NCI-H2029 (cell line): ENCODE data around the gene TAF13.
A peak's percentile ranks its signal among the peaks of the same experiment; 100 is the strongest.
"Not testable (repeated sequence)": the region's sequence is repeated elsewhere in the genome, so short reads cannot be mapped to it uniquely, and the experiment has no call there.

Source experiments
- DNase-seq: peaks from one replicate; lab custom pipeline; 2025; lab: John Stamatoyannopoulos, UW

Gene TAF13

DNA sequence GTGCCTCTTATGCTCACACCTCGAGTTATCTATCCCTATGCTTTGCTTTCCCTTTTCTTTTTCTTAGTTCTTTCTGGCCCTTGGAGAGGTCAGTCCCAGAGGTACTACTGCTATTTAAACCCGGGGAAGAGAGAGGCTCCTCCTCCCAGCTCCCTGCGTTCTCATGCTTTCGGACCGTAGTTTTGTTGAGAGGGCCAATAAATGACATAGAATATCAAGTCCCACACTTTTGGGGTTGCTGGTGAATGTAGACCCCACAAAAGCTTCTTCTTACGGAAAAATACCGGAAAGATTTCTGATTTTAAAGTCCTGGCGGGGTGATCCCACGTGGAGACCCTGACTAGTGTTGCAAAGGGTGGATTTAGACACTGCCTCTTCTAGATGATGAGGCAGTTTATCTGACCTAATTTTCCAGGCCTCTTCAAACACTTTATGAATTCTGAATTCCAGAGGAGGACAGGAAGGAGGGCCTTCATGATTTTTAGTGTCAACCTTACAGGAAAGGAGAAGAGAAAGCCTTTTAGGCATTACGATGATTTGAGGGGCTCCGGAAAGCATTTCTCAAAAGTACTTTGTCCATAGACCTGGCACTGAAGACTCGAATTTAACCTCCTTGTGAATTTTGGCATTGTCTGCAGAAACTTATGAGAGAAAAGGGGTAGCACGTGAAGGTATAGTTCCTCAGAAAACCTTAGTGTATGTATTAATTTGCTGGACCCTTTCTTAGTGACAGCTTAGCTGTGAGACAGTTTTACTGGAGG, 15.5 kb upstream of the TAF13 start:
- DNase-seq: peak; percentile 14

DNA sequence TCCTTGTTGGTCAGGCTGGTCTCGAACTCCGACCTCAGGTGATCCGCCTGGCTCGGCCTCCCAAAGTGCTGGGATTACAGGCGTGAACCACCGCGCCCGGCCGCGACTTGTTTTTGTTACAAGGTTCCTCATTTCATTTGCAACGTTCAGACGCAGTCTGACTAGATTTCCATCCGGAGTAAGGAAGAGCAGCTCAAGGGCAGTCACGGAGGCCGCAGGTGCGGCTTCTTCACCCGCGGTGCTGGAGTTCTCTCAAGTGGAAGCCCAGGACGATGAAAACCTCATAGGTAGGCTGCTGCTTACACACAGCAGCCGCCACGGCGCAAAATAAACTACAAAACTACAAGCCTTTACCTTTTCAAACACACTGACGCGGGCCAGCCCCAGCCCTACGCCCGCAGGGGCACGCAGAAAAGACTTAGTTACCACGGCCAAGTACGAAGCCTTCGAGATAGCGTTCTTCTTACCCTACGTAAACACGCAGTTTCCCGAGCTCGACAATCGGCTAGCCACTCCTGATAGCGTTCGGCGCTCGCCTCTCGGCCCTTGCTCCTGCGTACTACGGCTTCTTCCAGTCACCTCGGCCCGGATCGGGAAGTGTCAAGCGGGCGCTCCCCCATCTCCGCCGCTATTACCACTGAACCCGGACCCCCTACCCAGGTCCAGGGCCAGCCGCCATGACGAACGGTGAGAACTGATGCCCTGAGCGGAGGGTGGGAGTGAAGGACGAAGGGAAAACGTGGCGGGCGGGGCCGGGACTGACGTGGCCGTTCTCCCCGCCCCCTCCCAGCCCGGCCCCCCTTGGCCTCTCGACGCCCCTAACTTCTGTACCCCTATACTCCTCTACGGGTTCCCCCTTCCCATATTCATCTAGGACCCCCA, 14.6 kb upstream of the TAF13 start, which contains the start of gene TMEM167B:
Gene TMEM167B (plus strand): TSS at position 569 of the 882 bp plus-strand sequence. CDS start 109 bp downstream, at position 678.
- DNase-seq: peak; percentile 90

DNA sequence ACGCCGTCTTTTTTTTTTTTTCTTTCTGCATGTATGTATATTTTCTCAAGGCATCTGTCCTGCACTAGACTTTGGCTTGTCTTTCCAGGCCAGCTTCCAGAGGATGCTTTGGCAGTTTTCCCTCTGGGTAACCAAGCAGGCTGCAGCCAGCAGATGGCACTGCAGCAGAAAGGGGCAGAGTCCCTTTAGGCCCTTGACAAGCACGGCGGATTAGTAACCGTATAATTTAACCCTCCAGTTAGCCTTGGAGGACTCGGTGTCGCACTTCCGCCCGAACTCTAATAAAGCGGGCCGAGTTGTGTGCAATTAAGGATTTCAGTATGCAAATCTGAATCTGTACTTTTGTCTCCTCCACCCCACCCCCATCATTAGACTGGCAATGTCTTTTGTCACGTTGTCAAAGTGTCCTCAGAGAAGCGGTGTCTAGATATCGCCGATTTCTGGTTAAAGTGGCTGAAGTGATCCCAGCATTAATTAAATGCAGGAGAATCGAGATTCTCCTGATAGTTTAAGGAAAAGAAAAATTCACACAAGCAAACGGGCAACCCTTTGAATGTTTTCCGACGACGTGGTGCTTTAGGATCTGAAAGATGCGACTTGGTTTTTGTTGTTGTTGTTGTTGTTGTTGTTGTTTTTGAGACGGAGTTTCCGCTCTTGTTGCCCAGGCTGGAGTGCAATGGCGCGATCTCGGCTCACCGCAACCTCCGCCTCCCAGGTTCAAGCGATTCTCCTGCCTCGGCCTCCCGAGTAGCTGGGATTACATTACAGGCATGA, 13.6 kb upstream of the TAF13 start:
- peak; percentile 78 for DNase-seq

DNA sequence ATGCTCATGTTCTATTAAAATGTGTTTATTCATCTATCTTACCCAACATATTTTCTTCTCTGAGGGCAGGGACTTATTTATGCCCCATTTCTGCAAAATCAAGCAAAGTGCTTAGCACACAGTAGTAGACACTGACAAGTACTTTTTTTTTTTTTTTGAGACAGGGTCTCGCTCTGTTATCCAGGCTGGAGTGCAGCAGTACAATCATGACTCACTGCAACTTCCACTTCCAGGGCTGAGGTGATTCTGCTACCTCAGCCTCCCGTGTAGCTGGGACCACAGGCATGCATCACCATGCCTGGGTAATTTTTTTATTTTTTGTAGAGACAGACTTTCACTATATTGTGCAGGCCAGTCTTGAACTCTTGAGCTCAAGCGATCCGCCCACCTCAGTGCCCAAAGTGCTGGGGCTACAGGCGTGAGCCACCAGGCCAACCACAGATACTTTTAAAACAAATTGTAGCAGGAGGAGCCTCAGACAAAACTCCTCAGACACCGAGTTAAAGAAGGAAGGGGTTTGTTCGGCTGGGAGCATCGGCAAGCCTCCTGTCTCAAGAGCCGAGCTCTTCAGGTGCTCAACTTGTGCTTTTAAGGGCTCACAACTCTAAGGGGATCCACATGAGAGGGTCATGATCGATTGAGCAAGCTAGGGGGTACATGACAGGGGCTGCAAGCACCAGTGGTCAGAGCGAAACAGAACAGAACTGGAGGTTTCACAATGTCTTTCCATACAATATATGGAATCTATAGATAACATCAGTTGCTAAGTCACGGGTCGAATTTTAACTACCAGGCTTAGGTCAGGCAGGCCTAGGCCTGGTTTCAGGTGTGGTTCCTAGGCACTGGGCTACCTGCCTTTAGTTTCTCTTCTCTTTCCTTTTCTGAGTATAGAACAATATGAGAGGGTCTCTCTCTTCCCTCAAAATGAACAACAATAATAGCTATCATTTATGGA, 9.0 kb upstream of the TAF13 start:
- DNase-seq: no peak

DNA sequence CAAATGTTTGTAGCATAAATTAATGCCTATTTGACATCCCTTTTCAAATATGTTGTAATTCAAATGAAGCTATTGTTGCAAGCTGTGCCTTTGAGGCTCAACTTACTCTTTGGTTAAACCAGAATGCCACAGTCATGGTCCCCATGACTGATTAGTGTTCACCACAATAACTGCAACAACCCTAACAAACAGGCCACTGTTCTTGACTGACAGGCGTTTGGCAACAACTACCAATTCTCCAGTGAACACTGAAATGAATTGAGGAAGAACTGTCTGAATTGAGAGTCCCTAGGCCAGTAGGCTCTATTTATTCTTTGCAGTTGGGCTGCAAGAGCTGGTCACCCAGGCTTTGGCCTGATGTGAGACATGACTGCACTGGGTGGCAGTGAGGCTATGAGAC, 8.1 kb upstream of the TAF13 start:
- DNase-seq: no peak

DNA sequence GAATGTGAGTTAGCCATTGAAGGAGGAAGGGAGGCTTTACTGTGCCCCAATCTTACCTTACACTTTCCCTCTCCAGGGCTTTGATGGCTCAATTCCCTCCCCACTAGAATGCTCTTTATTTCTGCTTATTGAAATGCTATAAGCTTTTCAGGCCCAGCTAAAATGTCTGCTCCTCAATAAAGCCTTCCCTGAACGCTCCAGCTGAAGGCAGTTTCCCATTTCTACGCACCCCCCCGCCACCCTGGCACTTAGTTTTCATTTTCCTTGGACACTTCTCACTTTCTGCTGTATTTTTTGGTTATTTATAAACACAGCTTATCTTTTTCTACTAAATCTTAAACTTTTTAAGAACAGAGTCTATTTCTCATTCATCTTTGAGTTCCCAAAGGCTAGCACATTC, 7.7 kb upstream of the TAF13 start:
- DNase-seq: no peak

DNA sequence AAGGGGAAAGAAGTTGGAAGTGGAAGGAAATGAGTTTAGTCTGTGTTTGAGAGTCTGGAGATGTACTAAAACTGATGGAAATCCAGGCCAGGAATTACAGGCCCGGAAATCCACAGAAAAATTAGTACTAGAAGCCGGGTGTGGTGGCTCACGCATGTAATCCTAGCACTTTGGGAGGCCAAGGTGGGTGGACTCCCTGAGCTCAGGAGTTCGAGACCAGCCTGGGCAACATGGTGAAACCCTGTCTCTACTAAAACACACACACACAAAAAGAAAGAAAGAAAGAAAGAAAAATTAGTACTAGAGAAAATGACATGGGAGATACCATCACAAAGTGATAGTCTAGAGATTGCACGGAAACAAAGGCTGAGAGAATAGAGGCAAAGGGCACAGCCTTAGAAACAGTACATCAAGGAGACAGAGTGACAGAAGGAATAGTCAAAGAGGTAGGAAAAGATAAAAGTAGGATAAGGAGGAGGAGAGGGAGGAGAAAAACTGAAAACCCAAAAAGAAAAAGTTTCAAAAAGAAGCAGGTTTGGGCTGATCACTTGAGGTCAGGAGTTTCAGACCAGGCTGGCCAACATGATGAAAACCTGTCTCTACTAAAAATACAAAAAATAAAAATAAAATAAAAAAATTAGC, 4.8 kb upstream of the TAF13 start:
- DNase-seq: no peak

DNA sequence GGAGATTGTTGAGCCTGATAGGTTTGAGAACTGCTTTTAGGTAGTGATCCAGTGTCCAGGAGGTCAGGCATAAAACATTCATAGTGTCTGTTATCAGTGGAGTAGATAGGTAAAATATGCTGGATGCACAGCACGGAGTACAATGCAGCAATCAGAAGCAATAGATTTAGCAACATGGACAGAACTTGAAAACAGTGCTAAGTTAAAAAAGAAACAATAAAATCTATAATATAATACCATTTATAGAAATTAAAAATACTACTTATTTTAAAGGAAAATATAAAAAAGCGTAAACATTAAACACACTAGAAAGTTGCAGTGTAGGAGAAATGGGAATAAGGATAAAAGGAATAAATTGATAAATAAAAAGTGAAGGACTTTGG, 3.4 kb upstream of the TAF13 start:
- DNase-seq: no peak

DNA sequence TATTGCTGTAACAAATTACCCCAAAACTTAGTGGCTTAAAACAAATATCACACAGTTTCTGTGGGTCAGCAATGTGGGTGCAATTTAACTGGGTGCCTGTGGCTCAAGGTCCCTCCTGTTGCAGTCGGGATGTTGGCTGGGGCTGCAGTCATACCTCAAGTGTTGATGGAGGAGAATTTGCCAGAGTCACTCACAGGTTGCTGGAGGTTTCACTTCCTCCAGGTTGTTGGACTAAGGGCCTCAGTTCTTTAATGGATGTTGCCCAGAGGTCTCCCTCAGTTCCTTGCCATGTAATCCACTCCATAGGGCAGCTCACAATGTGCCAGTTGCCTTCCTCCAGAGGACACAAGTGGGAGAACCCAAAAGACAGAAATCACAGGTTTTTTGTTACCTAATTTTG, 2.5 kb upstream of the TAF13 start:
- DNase-seq: no peak

DNA sequence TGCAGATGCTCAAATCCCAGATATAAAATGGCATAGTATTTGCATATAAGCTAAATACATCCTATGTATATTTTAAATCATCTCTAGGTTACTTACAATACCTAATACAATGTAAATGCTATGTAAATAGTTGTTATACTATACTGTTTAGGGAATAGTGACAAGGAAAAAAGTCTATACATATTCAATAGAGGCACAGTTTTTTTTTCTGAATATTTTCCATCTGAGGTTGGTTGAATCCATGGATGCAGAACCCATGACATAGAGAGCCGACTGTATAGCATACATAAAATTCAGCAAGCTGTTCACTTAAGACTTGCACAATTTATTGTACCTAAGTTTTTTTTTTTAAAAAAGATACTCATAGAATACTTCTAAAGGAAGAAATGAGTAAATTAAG, 6.5 kb downstream of the TAF13 start:
- DNase-seq: no peak

DNA sequence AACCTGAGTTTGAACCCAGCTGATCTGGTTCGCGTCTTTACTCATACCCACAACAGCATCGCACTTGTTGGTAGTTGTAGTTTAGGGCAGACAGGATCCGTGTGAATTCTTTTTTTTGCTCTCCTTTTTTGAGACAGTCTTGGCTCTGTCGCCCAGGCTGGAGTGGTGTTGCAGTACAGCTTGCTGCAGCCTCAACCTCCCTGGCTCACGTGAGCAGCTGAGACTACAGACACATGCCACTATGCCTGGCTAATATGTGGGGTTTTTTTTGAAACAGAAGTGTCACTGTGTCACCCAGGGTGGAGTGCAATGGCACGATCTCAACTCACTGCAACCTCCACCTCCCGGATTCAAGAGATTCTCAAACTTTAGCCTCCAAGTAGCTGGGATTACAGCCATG, 7.9 kb downstream of the TAF13 start:
- no peak for DNase-seq

DNA sequence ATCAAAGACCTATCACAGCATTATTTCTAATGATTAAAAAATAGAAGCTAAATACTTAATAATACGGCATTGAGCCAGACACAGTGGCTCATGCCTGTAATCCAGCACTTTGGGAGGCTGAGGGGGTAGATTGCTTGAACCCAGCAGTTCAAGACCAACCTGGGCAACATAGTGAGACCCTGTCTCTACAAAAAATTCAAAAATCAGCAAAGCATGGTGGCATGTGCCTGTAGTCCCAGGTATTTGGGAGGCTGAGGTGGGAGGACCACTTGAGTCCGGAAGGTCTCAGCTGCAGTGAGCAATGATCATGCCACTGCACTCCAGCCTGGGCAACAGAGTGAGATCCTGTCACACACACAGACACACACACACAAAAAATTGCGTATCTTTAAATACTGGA, 10.7 kb downstream of the TAF13 start:
- no peak for DNase-seq

DNA sequence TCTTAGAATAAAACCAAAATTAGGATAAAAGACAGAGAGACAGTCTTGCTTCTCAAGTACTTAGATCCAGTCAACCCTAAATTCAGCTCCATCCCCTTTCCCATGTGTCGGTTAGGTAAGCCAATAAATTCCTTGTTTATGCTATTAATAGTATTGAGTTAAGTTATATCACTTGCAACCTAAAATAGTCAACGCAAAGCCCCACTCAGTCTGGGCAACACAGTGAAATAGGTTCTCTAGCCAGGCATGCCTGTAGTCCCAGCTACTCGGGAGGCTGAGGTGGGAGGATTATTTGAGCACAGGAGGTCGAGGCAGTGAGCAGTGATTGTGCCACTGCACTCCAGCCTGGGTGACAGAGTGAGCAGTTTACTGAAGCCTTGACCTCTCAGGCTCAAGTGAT, 14.6 kb downstream of the TAF13 start:
- DNase-seq: no peak

DNA sequence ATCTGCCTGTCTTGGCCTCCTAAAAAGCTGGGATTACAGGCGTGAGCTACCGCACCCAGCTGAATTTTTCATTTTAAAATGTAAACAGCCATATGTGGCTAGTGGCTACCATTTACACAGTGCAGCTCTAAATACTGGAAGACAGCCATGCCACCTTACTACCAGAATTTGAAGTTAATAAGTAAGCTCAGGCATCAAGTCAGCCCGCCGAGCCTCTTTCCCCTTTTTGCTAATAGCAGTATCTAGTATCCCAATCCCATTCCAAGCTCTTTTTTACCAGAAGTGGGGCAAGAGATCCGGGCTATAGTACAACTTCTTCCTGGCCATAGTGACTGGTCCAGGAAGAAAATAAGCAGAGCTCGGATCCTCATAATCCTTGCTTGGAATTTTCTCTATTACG, 15.1 kb downstream of the TAF13 start:
- DNase-seq: no peak

DNA sequence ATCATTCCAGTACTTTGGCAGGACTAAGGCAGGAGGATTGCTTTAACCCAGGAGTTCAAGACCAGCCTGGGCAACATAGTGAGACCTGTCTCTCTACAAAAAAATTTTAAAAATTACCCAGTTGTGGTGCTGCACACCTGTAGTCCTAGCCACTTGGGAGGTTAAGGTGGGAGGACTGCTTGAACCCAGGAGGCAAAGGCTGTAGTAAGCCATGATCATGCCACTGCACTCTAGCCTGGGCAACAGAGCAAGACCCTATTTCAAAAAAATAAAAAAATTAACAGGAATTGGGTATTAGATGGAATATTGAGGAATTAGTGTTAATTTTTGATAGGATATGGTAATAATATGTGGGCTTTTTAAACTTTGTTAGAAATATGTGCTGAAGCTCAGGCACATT, 16.8 kb downstream of the TAF13 start:
- DNase-seq: no peak

DNA sequence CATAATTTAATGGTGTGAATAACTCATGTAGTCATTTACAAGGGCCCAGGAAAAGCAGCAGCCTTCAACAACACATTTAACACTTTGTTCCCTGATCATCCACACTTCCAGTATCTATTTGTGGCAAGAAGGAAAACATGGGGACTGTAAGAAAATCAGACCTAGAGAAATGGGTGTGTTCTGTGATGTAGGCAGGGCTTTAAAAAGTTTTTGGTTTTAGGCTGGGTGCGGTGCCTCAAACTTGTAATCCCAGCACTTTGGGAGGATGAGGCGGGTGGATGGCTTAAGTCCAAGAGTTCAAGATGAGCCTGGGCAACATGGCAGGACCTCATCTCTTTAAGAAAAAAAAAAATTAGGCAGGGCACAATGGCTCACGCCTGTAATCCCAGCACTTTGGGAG, 19.7 kb downstream of the TAF13 start:
- DNase-seq: no peak

DNA sequence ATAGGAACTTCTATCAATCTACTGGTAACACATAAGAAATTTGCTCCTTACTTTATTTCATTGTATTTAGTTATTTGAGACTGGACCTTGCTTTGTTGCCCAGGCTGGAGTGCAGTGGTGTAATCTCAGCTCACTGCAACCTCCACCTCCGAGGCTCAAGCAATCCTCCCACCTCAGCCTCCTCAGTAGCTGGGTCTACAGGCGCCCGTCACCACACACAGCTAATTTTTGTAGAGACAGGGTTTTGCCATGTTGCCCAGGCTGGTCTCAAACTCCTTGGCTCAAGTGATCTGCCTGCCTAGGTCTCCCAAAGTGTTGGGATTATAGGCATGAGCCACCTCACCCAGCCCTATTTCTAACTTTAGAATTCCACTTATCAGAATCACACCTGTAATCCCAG, 23.7 kb downstream of the TAF13 start:
- DNase-seq: not testable (repeated sequence)

DNA sequence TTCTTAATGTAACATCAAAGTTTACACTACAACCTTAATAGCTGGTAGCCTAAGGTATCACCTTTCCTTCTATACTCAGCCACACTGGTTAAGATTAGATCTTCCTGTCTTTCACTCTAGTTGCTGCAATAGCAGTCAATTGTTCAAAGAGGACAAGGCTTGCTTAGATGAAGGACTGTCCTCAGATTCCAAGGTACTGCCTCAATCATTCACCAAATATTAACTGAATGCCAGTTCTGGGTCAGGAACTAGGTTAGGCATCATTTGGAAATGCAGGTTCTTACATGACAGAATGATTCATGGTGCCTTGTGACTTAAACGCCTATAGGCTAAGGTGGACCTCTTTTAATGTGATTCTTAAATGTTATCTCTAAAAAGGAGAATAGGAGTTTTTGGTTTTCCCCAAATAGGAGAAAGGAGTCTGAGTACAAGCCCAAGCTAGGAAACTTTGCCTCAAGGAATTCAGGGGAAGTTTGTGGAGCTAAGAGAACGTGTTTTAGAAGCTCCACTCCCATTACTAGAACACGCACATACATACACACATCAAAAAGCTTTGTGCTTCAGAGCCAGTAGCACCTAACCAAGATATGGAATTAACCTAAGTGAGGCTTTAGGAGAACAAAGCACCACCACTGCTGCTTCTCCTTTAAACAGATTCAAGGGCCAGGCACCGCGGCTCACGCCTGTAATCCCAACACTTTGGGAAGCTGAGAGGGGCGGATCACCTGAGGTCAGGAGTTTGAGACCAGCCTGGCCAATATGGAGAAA, 25.4 kb downstream of the TAF13 start:
- DNase-seq: no peak

DNA sequence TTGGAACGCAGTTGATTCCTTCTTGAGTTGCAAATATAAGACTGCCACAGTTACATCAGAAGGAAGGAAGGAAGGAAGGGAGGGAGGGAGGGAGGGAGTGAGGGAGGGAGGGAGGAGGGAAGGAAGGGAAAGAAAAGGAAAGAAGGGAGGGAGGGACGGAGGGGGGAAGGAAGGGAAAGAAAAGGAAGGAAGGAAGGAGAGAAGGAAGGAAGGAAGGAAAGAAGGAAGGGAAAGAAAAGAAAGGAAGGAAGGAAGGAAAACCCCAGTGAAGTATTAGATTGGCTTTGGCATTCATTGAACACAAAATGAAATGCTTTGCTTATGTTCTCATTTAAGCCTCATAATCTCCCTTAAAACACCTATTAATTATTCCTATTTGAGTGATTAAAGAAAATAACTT, 27.5 kb downstream of the TAF13 start:
- DNase-seq: no peak

DNA sequence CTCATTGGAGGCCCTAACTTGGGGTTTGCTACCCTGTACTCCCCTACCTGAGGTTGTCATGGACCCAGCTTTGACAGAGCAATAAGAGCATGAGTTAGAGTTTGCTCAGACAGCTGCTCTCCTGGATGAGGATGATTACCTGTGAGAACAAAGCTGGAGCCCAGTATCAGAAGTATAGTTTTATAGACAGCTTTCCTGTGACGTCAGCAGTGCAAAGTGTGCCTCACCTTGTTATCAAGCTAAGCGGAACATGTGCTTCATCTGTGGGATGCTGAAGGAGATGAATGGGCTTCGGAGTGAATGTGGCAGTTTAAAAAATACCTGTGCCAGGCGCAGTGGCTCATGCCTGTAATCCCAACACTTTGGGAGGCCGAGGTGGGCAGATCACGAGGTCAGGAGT, 28.5 kb downstream of the TAF13 start:
- DNase-seq: no peak
